T47D (cell line): ENCODE measurements around the gene MYH9.

Experiments
- DNase-seq, 2 experiments: peaks; one replicate each; pipeline versions ENCODE4 v3.0.0 to v3.0.0-alpha.2; 2011 to 2012; ENCODE audit warnings: low read depth in 1 of 2, low spot score in 1 of 2
- JUND ChIP-seq: IDR thresholded peaks from 2 replicates; pipeline ENCODE4 v1.6.1; 2012; ENCODE audit warnings: low read depth
- in situ Hi-C: cut with HindIII; loops from 2 replicates; pipeline ENCODE4 v1.10.0; 2016; ENCODE audit warnings: low sequenced_read_pairs, low pct_unique_long_range_greater_than_20kb

The MYH9 gene

DNA sequence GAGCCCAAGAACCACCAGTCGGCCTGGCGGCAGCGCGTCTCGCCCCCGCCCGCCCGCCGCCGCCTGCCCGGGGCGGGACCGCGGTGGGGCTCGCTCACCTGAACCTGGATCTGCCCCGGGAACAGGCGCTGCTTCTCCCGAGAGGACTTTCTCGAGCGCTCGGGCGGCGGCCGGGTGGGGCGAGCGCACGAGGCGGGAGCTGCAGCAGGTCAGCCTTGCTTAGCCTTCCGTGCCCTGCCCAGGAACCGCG, 133 bp downstream of the MYH9 start:
- in situ Hi-C loops = no loop called here
- no peak for DNase-seq
- no peak for TF ChIP-seq JUND

DNA sequence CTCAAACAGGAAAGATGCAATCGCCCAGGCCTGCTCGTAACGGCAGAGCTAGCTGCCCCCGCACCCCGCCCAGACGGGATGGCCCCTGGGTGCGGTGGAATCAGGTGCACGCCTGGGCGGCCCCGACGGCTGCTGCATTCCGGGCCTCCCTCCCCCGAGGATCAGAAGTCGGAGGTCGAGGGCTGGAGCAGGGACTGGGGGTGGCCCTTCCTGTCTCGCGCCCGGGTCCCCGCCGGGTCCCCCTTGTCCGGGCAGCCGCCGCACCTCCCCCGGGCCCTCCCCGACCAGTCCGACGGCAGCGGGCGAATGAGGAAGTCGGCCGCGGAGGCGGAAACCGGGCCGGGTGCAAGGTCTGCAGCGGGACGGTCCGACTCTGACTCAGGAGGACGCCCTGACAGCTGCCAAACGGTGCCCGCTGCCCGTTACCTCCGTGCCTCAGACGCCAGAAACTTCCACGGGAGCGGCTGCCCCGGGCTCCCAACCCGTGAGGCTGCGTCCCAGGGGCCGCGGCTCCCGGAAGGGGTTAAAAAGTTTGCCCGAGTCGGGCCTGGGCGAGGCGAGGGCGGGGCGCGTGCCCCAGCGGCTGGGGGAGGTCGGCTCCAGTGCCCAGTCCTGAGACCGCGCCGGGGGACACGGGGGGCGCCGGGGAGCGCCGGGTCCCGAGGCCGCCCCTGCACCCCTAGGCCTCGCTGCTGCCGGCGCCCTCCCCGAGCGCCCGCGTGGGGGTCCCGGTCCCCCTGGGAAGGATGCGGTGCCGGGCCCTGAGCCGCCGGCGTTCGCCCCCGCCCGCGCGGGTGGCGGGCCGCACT, 663 bp downstream of the MYH9 start:
- no peak for DNase-seq
- no peak for TF ChIP-seq JUND
- in situ Hi-C loops = no loop called here

DNA sequence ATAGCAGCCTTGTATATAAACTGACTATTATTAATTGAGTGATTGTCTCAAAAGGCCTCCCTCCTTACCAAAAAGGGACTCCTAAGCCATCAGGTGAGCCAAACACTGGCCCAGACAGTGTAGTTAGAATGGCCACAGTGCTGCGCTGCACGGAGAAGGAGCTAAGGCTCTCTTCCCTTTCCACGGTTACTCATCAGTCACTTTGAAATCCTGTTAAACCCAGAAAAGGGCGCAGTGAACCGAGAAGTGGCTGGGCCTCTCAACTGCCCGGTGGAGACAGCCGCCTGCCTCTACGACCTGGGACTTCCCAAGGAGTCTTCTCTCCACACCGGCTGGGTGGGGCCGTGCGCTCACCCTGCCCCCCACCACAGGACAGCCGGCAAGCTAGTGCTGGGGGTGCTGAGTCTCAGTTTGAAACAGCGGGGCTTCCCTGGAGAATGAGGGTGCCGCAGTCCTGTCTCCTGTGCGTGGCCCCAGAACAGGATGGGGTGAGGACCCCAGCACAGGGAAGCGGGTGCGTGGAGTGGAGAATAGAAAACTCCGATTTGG, 1.3 kb downstream of the MYH9 start:
- TF ChIP-seq JUND = no peak
- in situ Hi-C loops = no loop called here
- peak in 1 of 2 experiments; percentile 45 for DNase-seq

GRCh38 chr22:36385491-36386350, 2.0 kb downstream of the MYH9 start:
- peak; percentile 30 to 62 for DNase-seq
- in situ Hi-C loops = no loop called here
- TF ChIP-seq JUND = no peak

- DNase-seq = no peak
- in situ Hi-C loops = no loop called here
Measured at GRCh38 chr22:36384766-36385481, 2.8 kb downstream of the MYH9 start.

GRCh38 chr22:36383110-36383581, 4.6 kb downstream of the MYH9 start:
- in situ Hi-C loops = no loop called here
- TF ChIP-seq JUND = no peak
- DNase-seq = peak in 1 of 2 experiments; percentile 75

More at GRCh38 chr22:36384766-36385481, 2.8 kb downstream of the MYH9 start:
- no peak for TF ChIP-seq JUND

- TF ChIP-seq JUND = no peak
- DNase-seq = no peak
- in situ Hi-C loops = no loop called here
Measured at GRCh38 chr22:36381513-36382128, 6.1 kb downstream of the MYH9 start.

GRCh38 chr22:36379593-36380361, 8.0 kb downstream of the MYH9 start:
- in situ Hi-C loops = no loop called here
- TF ChIP-seq JUND = no peak
- DNase-seq = no peak

DNA sequence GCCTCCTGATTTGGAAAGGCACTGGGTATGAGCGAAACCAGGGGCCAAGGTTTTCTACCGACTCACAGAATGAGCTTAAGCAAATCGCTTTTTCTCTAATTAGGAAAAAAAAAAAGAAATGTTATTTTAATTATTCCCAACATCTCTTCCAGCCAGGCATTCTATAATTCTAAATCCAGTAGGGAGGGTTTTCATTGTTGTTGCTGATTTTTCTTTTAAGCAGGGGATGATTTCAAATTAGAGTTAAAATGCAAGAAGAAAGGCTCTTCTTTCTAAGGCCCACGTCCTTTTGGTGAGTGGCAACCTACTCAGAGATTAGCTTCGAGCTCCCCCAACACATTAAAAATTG, 8.9 kb downstream of the MYH9 start:
- in situ Hi-C loops = no loop called here
- TF ChIP-seq JUND = no peak
- no peak for DNase-seq

GRCh38 chr22:36378080-36378868, 9.5 kb downstream of the MYH9 start:
- in situ Hi-C loops = no loop called here
- no peak for TF ChIP-seq JUND

More at GRCh38 chr22:36378080-36378868, 9.5 kb downstream of the MYH9 start:
- no peak for DNase-seq
